Kidney capillary endothelial cell (primary cell): Measurements from ENCODE around the gene PRR20A.
"Not testable (repeated sequence)": the region's sequence is repeated elsewhere in the genome, so short reads cannot be mapped to it uniquely, and the experiment has no call there.

Source experiments
- DNase-seq: peaks from one replicate; pipeline ENCODE4 v3.0.0-alpha.2; 2018; ENCODE audit warnings: low spot score

PRR20A gene

GRCh38 chr13:57140235-57140968 lies at the start of gene PRR20A:
Gene PRR20A, plus strand, starts transcription at chr13:57140918. Its CDS starts 387 bp downstream, at chr13:57141305.
- not testable (repeated sequence) for DNase-seq

GRCh38 chr13:57114945-57115344 lies 25.8 kb upstream of the PRR20A start:
- DNase-seq: no peak

- DNase-seq: no peak
Observed at GRCh38 chr13:57123681-57124080, 17.0 kb upstream of the PRR20A start.

GRCh38 chr13:57128909-57129308 lies 11.8 kb upstream of the PRR20A start:
- no peak for DNase-seq

- DNase-seq: no peak
Observed at GRCh38 chr13:57136093-57136492, 4.6 kb upstream of the PRR20A start.

- no peak for DNase-seq
Observed at GRCh38 chr13:57137585-57137984, 3.1 kb upstream of the PRR20A start.

- no peak for DNase-seq
Observed at GRCh38 chr13:57138988-57139387, 1.7 kb upstream of the PRR20A start.

- DNase-seq: not testable (repeated sequence)
Observed at GRCh38 chr13:57139781-57140180, 937 bp upstream of the PRR20A start.

GRCh38 chr13:57147188-57147587 lies 6.5 kb downstream of the PRR20A start, which contains the start of gene PRR20B:
Gene PRR20B, plus strand, starts transcription at chr13:57147488. Its CDS starts 387 bp downstream, at chr13:57147875.
- DNase-seq: not testable (repeated sequence)

- not testable (repeated sequence) for DNase-seq
Observed at GRCh38 chr13:57148106-57148505, 7.4 kb downstream of the PRR20A start.

- not testable (repeated sequence) for DNase-seq
Observed at GRCh38 chr13:57153761-57154160, 13.0 kb downstream of the PRR20A start, which contains the start of gene PRR20C. Gene PRR20C, plus strand, starts transcription at chr13:57154061. Its CDS starts 387 bp downstream, at chr13:57154448.

GRCh38 chr13:57160332-57160731 lies 19.6 kb downstream of the PRR20A start, which contains the start of gene PRR20D:
Gene PRR20D, plus strand, starts transcription at chr13:57160632. Its CDS starts 387 bp downstream, at chr13:57161019.
- DNase-seq: not testable (repeated sequence)

GRCh38 chr13:57166897-57167296 lies 26.2 kb downstream of the PRR20A start, which contains the start of gene PRR20E:
Gene PRR20E, plus strand, starts transcription at chr13:57167197. Its CDS starts 387 bp downstream, at chr13:57167584.
- not testable (repeated sequence) for DNase-seq

- no peak for DNase-seq
Observed at GRCh38 chr13:57191667-57192066, 50.9 kb downstream of the PRR20A start.
